Caco-2 (cell line): ENCODE results near the gene JPH3. TPM values are rescaled to one million over a fixed set of nuclear protein-coding genes. Genes with fewer than 3 reads are reported as not detected.

Experiments
- BruUV-seq: library from RNA; stranded (reverse); fragments of 400-500 nt; replicated peaks from 2 replicates; lab custom pipeline; 2021; lab: Mats Ljungman, UMichigan
- CTCF ChIA-PET: fragments of 300-600 bp; sonication (Branson Sonifier 250); formaldehyde crosslinking; loops from one replicate; lab custom pipeline; 2022; ENCODE audit warnings: antibody characterized with exemption; lab: Charles Lee
- POLR2A ChIA-PET: fragments of 300-600 bp; sonication (Branson Sonifier 250); formaldehyde crosslinking; loops from one replicate; lab custom pipeline; 2022; ENCODE audit warnings: antibody characterized with exemption; lab: Charles Lee
- DNase-seq, 2 experiments: peaks; one replicate each; pipeline versions ENCODE4 v3.0.0 to v3.0.0-alpha.2; 2020 to 2022
- H3K27me3 ChIP-seq: replicated peaks from 2 replicates; pipeline ENCODE4 v1.6.0; 2011; ENCODE audit warnings: low read length; ENCODE audit not compliant: control insufficient read depth, insufficient read depth
- H3K36me3 ChIP-seq: 2 replicates; pipeline ENCODE4 v1.5.1; 2011; ENCODE audit warnings: low read length; ENCODE audit not compliant: control insufficient read depth, insufficient read depth
- H3K4me1 ChIP-seq: fragments of 250-450 bp; sonication (Bioruptor Pico); 2 replicates; pipeline ENCODE4 v1.5.1; 2020; ENCODE audit warnings: mild to moderate bottlenecking
- H3K4me3 ChIP-seq: 2 replicates; pipeline ENCODE4 v1.5.1; 2011; ENCODE audit warnings: low read depth, mild to moderate bottlenecking, control low read depth, low read length
- H3K9me3 ChIP-seq: fragments of 250-450 bp; sonication (Bioruptor Pico); 2 replicates; pipeline ENCODE4 v1.5.1; 2020; ENCODE audit warnings: mild to moderate bottlenecking, moderate library complexity
- H3K27ac Mint-ChIP-seq: one replicate; pipeline ENCODE4 v1.8.0; 2022; ENCODE audit warnings: mixed read lengths; ENCODE audit not compliant: unreplicated experiment
- H3K27me3 Mint-ChIP-seq: one replicate; pipeline ENCODE4 v1.8.0; 2022; ENCODE audit warnings: mixed read lengths; ENCODE audit not compliant: insufficient read depth, unreplicated experiment
- H3K36me3 Mint-ChIP-seq: one replicate; pipeline ENCODE4 v1.8.0; 2022; ENCODE audit warnings: mild to moderate bottlenecking, mixed read lengths; ENCODE audit not compliant: insufficient read depth, unreplicated experiment
- H3K4me1 Mint-ChIP-seq: one replicate; pipeline ENCODE4 v1.8.0; 2022; ENCODE audit warnings: low read depth, mixed read lengths; ENCODE audit not compliant: unreplicated experiment
- H3K4me3 Mint-ChIP-seq: one replicate; pipeline ENCODE4 v1.8.0; 2022; ENCODE audit warnings: mild to moderate bottlenecking, moderate library complexity, mixed read lengths; ENCODE audit not compliant: unreplicated experiment
- H3K9me3 Mint-ChIP-seq: one replicate; pipeline ENCODE4 v1.8.0; 2022; ENCODE audit warnings: mixed read lengths; ENCODE audit not compliant: unreplicated experiment
- CTCF ChIP-seq, 2 experiments: fragments of 200-600 bp in 1 of 2; IDR thresholded peaks; 1 replicate in 1 of 2; 2 replicates in 1 of 2; pipeline versions ENCODE4 v1.5.1 to v1.8.0; 2011 to 2022; ENCODE audit warnings: antibody characterized with exemption in 1 of 2, control low read depth in 1 of 2, inconsistent platforms in 1 of 2, low read depth in 1 of 2, low read length in 1 of 2, mild to moderate bottlenecking in 1 of 2, moderate library complexity in 1 of 2; ENCODE audit not compliant: insufficient read depth in 1 of 2, severe bottlenecking in 1 of 2, unreplicated experiment in 1 of 2
- intact Hi-C: fragments of 100-400 bp; cut with micrococcal nuclease; formaldehyde crosslinking; loops from one replicate; pipeline ENCODE4 v1.10.0; 2022; ENCODE audit not compliant: unreplicated experiment
- total RNA-seq: library from RNA; stranded (reverse); gene quantifications from 2 replicates; pipeline ENCODE4 v1.2.3, GENCODE V29; 2022

Gene JPH3
- total RNA-seq, 1 experiment from 2014 or later = 4.8 TPM

- intact Hi-C loops = no loop called here
- no peak for TF ChIP-seq CTCF (IDR thresholded peaks at IDR 0.05; ENCODE audit: insufficient read depth in 1 of 2, low read depth in 1 of 2, low read length in 1 of 2, severe bottlenecking in 1 of 2, unreplicated experiment in 1 of 2)
- Histone ChIP-seq H3K4me1 (no peaks in the 10 kb centered on the region), H3K4me3 (no peak overlapping the region), H3K27me3 (no peaks in the 10 kb centered on the region), H3K9me3 (no peaks in the 10 kb centered on the region), H3K36me3 (peaks cover 6% of the 10 kb centered on the region)
- no TSS peak for BruUV-seq
- ChIA-PET CTCF (no interaction called here), POLR2A (no interaction called here)
- no peak for DNase-seq
- no peak overlapping the region for H3K4me3 Mint-ChIP-seq
- H3K27me3 Mint-ChIP-seq = no peaks in the 10 kb centered on the region
- no peaks in the 10 kb centered on the region for H3K4me1 Mint-ChIP-seq
- H3K27ac Mint-ChIP-seq = no peak overlapping the region
- H3K36me3 Mint-ChIP-seq = peaks cover 53% of the 10 kb centered on the region
- H3K9me3 Mint-ChIP-seq = no peaks in the 10 kb centered on the region
These were observed 140.6 kb downstream of the JPH3 start for GRCh38 chr16:87742781-87743490.

GRCh38 chr16:87744750-87745514 lies 142.6 kb downstream of the JPH3 start:
- ChIA-PET POLR2A (no interaction called here), CTCF (no interaction called here)
- no peak for DNase-seq
- no peaks in the 10 kb centered on the region for H3K27me3 Mint-ChIP-seq
- Histone ChIP-seq H3K27me3 (no peaks in the 10 kb centered on the region), H3K9me3 (no peaks in the 10 kb centered on the region), H3K4me1 (no peaks in the 10 kb centered on the region), H3K36me3 (peaks cover 7% of the 10 kb centered on the region), H3K4me3 (no peak overlapping the region)
- intact Hi-C loops = no loop called here
- H3K27ac Mint-ChIP-seq = no peak overlapping the region
- H3K4me3 Mint-ChIP-seq = no peak overlapping the region
- peaks cover 71% of the 10 kb centered on the region for H3K36me3 Mint-ChIP-seq
- H3K9me3 Mint-ChIP-seq = no peaks in the 10 kb centered on the region
- no TSS peak for BruUV-seq
- no peak for TF ChIP-seq CTCF (IDR thresholded peaks at IDR 0.05; ENCODE audit: insufficient read depth in 1 of 2, low read depth in 1 of 2, low read length in 1 of 2, severe bottlenecking in 1 of 2, unreplicated experiment in 1 of 2)
- no peaks in the 10 kb centered on the region for H3K4me1 Mint-ChIP-seq

- no peak for DNase-seq
- Mint-ChIP-seq H3K36me3 (peaks cover 77% of the 10 kb centered on the region), H3K27ac (no peak overlapping the region), H3K9me3 (no peaks in the 10 kb centered on the region), H3K27me3 (no peaks in the 10 kb centered on the region), H3K4me1 (no peaks in the 10 kb centered on the region), H3K4me3 (no peak overlapping the region)
- POLR2A ChIA-PET = no interaction called here
- no peak overlapping the region for H3K4me3 ChIP-seq
- BruUV-seq = no TSS peak
- intact Hi-C loops = no loop called here
- H3K9me3 ChIP-seq = no peaks in the 10 kb centered on the region
- no peaks in the 10 kb centered on the region for H3K27me3 ChIP-seq
- no peak for TF ChIP-seq CTCF (IDR thresholded peaks at IDR 0.05; ENCODE audit: insufficient read depth in 1 of 2, low read depth in 1 of 2, low read length in 1 of 2, severe bottlenecking in 1 of 2, unreplicated experiment in 1 of 2)
- H3K36me3 ChIP-seq = peaks cover 10% of the 10 kb centered on the region
- CTCF ChIA-PET = no interaction called here
- H3K4me1 ChIP-seq = no peaks in the 10 kb centered on the region
These were observed 143.9 kb downstream of the JPH3 start for GRCh38 chr16:87746178-87746577.

Other genes starting within 250 kb of the JPH3 start
- gene FBXO31, start 218.7 kb upstream of the JPH3 start, total RNA-seq = 50.9 and 55.6 TPM in 2 replicates
- gene MAP1LC3B, start 210.2 kb upstream of the JPH3 start, total RNA-seq = 64.7 and 72.3 TPM in 2 replicates
- gene ZCCHC14, start 109.5 kb upstream of the JPH3 start, total RNA-seq = 33.1 and 34.0 TPM in 2 replicates
- 116 and 117 TPM in 2 replicates for gene KLHDC4, start 163.5 kb downstream of the JPH3 start, total RNA-seq